AG09309 (cell line): ENCODE measurements around the gene CILP2.

Source experiments
- DNase-seq: peaks from one replicate; pipeline ENCODE4 v3.0.0-alpha.2; 2010; ENCODE audit warnings: low read depth
- H3K4me3 ChIP-seq: 2 replicates; pipeline ENCODE4 v1.5.1; 2011; ENCODE audit warnings: mild to moderate bottlenecking, low read depth, low read length, moderate library complexity; ENCODE audit not compliant: control insufficient read depth
- TF ChIP-seq, protein P1 (sequence below): IDR thresholded peaks from 2 replicates; pipeline ENCODE4 v1.5.1; 2011; ENCODE audit warnings: mild to moderate bottlenecking, low read depth, low read length, inconsistent platforms; ENCODE audit not compliant: insufficient read depth, control insufficient read depth; ENCODE audit errors: missing control alignments

CILP2 gene

DNA sequence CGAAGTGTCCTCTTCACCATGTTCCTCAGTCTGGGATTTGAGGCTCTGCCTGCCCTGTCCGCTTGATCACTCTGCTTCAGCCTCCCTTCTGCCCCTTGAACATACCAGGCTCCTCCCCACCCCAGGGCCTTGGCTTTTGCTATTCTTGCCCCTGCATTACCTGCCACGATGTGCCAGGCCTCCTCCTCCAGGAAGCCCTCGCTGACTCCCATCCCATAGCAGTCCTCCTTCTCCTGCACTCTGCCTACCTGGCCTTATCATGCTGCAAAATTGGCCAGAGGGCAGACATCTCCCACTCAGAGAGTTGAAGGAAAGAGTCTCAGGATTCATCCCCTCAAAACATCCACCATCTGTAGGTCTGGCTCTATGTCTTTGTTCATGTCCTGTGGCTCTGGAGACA is 7.2 kb upstream of the CILP2 start:
- TF ChIP-seq, protein P1, sequence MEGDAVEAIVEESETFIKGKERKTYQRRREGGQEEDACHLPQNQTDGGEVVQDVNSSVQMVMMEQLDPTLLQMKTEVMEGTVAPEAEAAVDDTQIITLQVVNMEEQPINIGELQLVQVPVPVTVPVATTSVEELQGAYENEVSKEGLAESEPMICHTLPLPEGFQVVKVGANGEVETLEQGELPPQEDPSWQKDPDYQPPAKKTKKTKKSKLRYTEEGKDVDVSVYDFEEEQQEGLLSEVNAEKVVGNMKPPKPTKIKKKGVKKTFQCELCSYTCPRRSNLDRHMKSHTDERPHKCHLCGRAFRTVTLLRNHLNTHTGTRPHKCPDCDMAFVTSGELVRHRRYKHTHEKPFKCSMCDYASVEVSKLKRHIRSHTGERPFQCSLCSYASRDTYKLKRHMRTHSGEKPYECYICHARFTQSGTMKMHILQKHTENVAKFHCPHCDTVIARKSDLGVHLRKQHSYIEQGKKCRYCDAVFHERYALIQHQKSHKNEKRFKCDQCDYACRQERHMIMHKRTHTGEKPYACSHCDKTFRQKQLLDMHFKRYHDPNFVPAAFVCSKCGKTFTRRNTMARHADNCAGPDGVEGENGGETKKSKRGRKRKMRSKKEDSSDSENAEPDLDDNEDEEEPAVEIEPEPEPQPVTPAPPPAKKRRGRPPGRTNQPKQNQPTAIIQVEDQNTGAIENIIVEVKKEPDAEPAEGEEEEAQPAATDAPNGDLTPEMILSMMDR: no peak

DNA sequence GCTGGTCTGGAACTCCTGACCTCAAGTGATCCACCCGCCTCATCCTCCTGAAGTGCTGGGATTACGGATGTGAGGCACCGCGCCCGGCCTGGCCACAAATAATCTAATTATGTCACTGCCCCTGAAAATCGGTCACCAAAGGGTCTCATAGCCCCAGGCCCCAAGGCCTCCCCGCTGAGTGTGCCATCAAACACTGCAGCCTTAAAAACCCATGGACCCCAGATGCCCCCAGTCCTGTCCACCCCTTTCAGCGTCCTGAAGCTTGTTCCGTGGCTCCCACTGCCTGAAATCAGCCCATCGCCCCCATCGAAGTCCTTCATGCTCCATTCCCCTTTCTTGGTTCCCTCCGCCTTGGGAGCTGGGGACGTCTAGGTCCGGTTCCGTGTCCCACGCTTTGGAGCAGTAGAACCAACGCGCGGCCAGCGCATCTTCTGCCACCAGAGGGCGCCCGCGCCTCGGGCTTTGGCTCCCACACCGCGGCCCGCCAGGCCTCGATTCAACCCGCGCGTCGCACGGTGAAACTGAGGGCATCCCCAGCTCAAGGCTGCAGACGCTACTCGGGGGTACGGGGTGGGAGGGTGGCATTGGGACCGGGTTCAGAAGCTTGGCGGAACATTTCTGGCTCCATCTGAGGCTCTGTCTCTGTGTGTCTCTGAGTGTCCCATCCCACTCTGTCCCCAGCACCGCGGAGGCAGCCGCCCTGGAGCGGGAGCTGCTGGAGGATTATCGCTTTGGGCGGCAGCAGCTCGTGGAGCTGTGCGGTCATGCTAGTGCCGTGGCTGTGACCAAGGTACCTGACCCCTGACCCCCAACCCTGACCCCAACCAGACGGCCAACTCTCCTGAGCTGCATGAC is 5.9 kb upstream of the CILP2 start:
- no peak overlapping the region for H3K4me3 ChIP-seq
- TF ChIP-seq, protein P1: peak; percentile 99
- no peak for DNase-seq

More for the DNA sequence above, 7.2 kb upstream of the CILP2 start:
- DNase-seq: no peak
- no peak overlapping the region for H3K4me3 ChIP-seq

DNA sequence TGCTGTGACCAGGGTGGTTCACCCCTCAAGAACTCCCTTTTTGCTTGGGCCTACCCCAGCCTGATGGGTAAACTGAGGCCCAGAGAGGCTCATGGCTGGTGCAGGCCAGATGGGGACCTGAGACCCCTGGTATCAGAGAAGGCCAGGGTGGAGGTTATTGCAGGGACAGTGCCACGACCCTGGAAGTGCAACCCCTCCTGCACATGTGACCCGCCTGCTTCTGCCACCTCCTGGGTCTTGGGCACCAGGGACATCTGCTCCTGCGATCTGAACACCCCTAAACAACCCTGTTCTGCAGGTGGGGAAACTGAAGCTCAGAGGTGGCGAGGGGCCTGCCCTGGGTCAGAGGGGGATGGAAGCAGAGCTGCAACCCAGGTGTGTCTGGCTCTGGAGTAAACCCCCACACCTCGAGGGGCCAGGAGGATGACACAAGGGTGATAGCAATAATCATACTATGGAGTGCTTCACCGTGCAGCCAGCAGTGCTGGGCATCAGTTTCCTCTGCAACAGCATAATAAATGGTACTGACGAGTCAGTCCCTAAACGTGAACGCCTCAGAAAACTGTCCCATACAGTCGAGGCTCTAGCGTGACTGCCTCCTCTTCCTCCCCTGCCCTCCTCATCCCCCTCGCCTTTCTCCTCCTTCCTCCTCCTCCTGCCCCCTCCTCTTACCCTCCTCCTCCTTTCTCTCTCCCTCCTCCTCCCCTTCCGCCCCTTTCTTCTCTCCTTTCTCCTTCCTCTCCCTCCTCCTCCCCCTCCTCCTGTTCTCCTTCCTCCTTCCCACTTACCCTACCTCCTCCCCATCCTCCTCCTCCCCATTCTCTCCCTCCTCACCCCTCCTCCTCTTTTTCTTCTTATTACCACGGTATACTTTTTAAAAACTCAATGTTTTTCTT is 5.0 kb upstream of the CILP2 start:
- no peak for DNase-seq
- no peak overlapping the region for H3K4me3 ChIP-seq
- TF ChIP-seq, protein P1: no peak

DNA sequence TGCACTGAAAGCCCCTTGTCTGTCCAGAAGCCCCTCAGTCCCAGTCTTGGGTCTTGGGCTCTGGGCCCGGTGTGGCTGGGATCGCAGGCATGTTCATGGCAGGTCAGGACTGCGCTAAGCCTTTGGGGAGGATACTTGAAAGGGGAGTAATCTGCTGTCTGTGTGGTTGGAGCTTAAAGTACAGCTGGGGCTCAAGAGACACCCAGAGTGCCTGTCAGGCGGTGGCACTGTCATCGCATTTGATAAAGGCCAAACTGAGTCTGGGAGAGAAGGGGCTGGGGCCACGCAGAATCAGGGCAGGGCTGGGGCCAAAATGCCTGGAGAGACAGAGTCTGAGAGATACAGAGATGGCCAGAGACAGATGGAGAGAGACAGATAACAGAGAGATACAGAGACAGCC is 4.2 kb upstream of the CILP2 start:
- H3K4me3 ChIP-seq: no peak overlapping the region
- TF ChIP-seq, protein P1: no peak
- DNase-seq: no peak

DNA sequence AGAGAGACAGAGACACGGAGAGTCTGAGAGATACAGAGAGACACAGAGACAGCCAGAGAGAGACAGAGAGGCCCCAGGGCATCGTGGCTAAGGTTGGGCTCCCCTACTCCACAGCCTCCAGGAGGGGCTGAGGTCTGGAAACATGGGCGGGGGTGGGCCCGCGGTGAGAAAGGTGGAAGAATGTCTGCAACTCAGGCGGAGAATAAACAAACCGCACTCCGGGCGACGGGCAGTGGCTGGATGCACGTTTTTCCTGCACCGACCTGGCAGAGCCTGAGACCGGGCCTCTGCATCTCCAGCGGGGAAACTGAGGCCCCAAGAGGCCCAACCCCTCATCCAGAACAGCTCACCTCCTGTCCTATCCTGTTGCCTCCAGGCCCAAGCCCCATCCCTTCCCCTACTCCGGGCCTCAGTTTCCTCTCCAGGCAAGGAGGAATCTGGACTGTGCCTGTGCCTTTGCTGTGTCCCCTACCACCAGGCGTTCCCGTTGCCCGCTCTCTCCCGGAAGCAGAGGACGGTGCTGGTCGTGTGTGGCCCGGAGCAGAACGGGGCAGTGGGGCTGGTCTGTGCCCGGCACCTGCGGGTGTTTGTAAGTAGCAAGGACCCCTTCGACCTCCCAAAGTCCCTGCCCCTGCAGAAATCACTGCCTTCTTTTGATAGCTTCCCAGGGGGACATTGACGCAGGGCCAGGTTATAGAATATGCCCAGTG is 3.4 kb upstream of the CILP2 start:
- H3K4me3 ChIP-seq: no peak overlapping the region
- DNase-seq: no peak
- TF ChIP-seq, protein P1: no peak
